Loucy (cell line): ENCODE data around the gene TMEM121.

Experiments
- H2AFZ ChIP-seq: fragments of 200-600 bp; sonication (generic); 2 replicates; pipeline ENCODE4 v1.6.0; 2016; ENCODE audit warnings: antibody characterized with exemption, mild to moderate bottlenecking, low read length, moderate library complexity
- H3F3A ChIP-seq: fragments of 200-600 bp; 2 replicates; pipeline ENCODE4 v1.6.0; 2016; ENCODE audit warnings: antibody characterized with exemption, low read depth, mild to moderate bottlenecking
- H3K27me3 ChIP-seq: fragments of 200-600 bp; sonication (generic); 2 replicates; pipeline ENCODE4 v1.6.1; 2014; ENCODE audit warnings: low read length, mild to moderate bottlenecking; ENCODE audit not compliant: insufficient read depth, poor library complexity, severe bottlenecking
- H3K36me3 ChIP-seq: fragments of 200-600 bp; sonication (generic); 2 replicates; pipeline ENCODE4 v1.6.1; 2016; ENCODE audit warnings: low read length; ENCODE audit not compliant: insufficient read depth
- H3K4me1 ChIP-seq: fragments of 200-600 bp; sonication (generic); 2 replicates; pipeline ENCODE4 v1.5.1; 2014; ENCODE audit warnings: low read length, mild to moderate bottlenecking; ENCODE audit not compliant: insufficient read depth, poor library complexity, severe bottlenecking
- H3K4me2 ChIP-seq: fragments of 200-600 bp; sonication (generic); 2 replicates; pipeline ENCODE4 v1.6.0; 2014; ENCODE audit warnings: antibody characterized with exemption, low read length, low read depth, mild to moderate bottlenecking; ENCODE audit not compliant: poor library complexity, severe bottlenecking
- H3K4me3 ChIP-seq: fragments of 200-600 bp; sonication (generic); 2 replicates; pipeline ENCODE4 v1.5.1; 2014; ENCODE audit warnings: low read length, mild to moderate bottlenecking, mixed read lengths; ENCODE audit not compliant: poor library complexity, severe bottlenecking
- H3K79me2 ChIP-seq: fragments of 200-600 bp; sonication (generic); 2 replicates; pipeline ENCODE4 v1.6.1; 2014; ENCODE audit warnings: low read length; ENCODE audit not compliant: insufficient read depth
- H3K9ac ChIP-seq: fragments of 200-600 bp; sonication (generic); 2 replicates; pipeline ENCODE4 v1.6.0; 2014; ENCODE audit warnings: mild to moderate bottlenecking, low read depth, low read length, moderate library complexity; ENCODE audit not compliant: poor library complexity, severe bottlenecking
- H3K9me2 ChIP-seq: fragments of 200-600 bp; sonication (generic); replicated peaks from 2 replicates; pipeline ENCODE4 v1.6.1; 2016; ENCODE audit warnings: low read depth, low read length, mixed read lengths
- H3K9me3 ChIP-seq: fragments of 200-600 bp; sonication (generic); 2 replicates; pipeline ENCODE4 v1.6.1; 2014; ENCODE audit warnings: mild to moderate bottlenecking, antibody characterized with exemption, low read length, low read depth; ENCODE audit not compliant: insufficient read depth
- H4K20me1 ChIP-seq: fragments of 200-600 bp; sonication (generic); 2 replicates; pipeline ENCODE4 v1.6.0; 2014; ENCODE audit warnings: antibody characterized with exemption, low read length, mild to moderate bottlenecking; ENCODE audit not compliant: insufficient read depth, poor library complexity, severe bottlenecking
- CTCF ChIP-seq: fragments of 200-600 bp; sonication (generic); conservative IDR thresholded peaks from 2 replicates; pipeline ENCODE4 v1.5.1; 2014; ENCODE audit warnings: mild to moderate bottlenecking, antibody characterized with exemption, low read length
- EZH2phosphoT487 ChIP-seq: fragments of 200-600 bp; IDR thresholded peaks from 2 replicates; pipeline ENCODE4 v1.6.1; 2018; ENCODE audit warnings: antibody characterized with exemption, mild to moderate bottlenecking, moderate library complexity, borderline replicate concordance

Gene TMEM121

DNA sequence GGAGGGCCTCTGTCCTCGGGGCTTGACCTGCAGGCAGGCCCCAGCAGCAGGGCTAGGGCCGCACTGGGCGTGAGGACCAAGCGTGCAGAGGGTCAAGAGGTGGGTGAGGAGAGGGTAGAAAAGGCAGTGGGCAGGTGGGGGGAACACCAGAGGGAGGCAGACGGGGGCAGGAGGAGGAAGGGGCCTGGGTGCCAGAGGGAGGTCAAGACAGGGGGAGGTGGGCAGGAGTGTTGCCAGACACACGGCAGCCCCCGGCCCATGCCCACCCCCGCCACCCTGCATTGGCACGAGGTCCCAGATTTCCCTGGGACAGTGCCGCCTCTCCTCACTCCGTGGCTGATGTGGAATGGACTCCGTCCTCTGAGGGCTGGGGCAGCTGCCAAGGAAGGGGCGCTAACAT is 8.2 kb downstream of the TMEM121 start:
- Histone ChIP-seq H4K20me1 (no peaks in the 10 kb centered on the region), H3K4me2 (no peak overlapping the region), H2AFZ (no peak overlapping the region), H3F3A (no peaks in the 10 kb centered on the region), H3K9me3 (no peaks in the 10 kb centered on the region), H3K79me2 (no peaks in the 10 kb centered on the region), H3K4me3 (no peak overlapping the region), H3K27me3 (no peaks in the 10 kb centered on the region), H3K9me2 (no peaks in the 10 kb centered on the region), H3K4me1 (peaks cover 3% of the 10 kb centered on the region), H3K9ac (no peak overlapping the region), H3K36me3 (no peaks in the 10 kb centered on the region)
- TF ChIP-seq EZH2phosphoT487 = no peak
- no peak for TF ChIP-seq CTCF

- no peaks in the 10 kb centered on the region for H4K20me1 ChIP-seq
- H3K36me3 ChIP-seq = no peaks in the 10 kb centered on the region
- peaks cover 3% of the 10 kb centered on the region for H3K4me1 ChIP-seq
- H3F3A ChIP-seq = no peaks in the 10 kb centered on the region
- H3K4me3 ChIP-seq = no peak overlapping the region
- H3K79me2 ChIP-seq = no peaks in the 10 kb centered on the region
- TF ChIP-seq EZH2phosphoT487 (no peak), CTCF (no peak)
- no peaks in the 10 kb centered on the region for H3K9me3 ChIP-seq
- H3K9me2 ChIP-seq = no peaks in the 10 kb centered on the region
- H2AFZ ChIP-seq = no peak overlapping the region
- H3K9ac ChIP-seq = no peak overlapping the region
- H3K27me3 ChIP-seq = no peaks in the 10 kb centered on the region
- no peak overlapping the region for H3K4me2 ChIP-seq
These were observed 9.7 kb downstream of the TMEM121 start for GRCh38 chr14:105536051-105536450.

DNA sequence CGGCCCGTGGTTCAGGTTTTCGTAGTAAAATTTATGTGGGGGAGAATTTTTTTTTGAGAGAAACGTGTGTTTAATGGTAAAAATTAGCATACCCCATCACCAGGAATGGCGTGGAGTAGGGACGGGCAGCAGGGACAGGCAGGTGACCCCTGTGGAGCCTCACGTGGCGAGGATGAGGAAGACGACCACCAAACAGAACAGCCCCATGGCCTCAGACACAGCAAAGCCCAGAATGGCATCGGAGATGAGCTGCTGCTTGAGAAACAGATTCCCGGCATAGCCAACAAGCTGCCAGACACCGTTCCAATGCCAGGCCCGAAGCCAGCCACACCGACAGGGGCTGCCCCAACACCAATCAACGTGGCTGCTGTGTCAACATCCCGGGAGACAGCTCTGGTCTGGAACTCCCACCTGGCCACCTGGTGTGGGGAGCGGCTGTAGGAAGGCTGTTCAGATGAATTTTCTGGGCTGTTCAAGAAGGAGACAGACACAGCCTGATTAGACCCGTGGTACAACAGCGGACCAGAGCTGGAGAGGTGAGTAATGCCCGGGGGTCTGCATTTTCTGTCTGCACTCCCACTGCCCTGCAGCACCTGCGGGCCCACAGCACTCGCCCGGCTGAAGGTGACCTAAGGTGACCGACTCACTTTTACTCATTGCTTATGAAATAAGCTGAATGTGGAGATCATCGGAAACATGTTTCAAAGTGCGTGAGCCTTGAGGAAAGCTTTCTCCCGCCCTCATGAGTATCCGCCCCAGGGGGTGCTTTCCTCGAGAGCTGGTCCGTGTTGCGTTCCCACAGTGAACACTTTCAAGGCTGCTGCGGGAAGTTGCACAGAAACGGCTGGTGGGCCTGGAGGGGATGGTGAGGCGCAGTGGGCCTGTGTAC is 10.6 kb downstream of the TMEM121 start:
- H3K9me3 ChIP-seq = no peaks in the 10 kb centered on the region
- H3K79me2 ChIP-seq = no peaks in the 10 kb centered on the region
- H4K20me1 ChIP-seq = no peaks in the 10 kb centered on the region
- H3F3A ChIP-seq = no peaks in the 10 kb centered on the region
- no peak overlapping the region for H3K4me2 ChIP-seq
- no peaks in the 10 kb centered on the region for H3K36me3 ChIP-seq
- H3K9ac ChIP-seq = no peak overlapping the region
- no peaks in the 10 kb centered on the region for H3K9me2 ChIP-seq
- TF ChIP-seq CTCF (no peak), EZH2phosphoT487 (no peak)
- H3K27me3 ChIP-seq = no peaks in the 10 kb centered on the region
- no peak overlapping the region for H3K4me3 ChIP-seq
- H3K4me1 ChIP-seq = peaks cover 3% of the 10 kb centered on the region
- H2AFZ ChIP-seq = no peak overlapping the region
